ENCODE measurements around the gene NADSYN1.
"Not testable (repeated sequence)": the region's sequence is repeated elsewhere in the genome, so short reads cannot be mapped to it uniquely, and the experiment has no call there.

NADSYN1 gene

GRCh38 chr11:71491531-71491930 is 38.5 kb downstream of the NADSYN1 start:
- ATAC-seq, result no peak

- no peak for ATAC-seq
Measured at GRCh38 chr11:71491940-71492339, 38.9 kb downstream of the NADSYN1 start.

- ATAC-seq, result no peak
Measured at GRCh38 chr11:71495286-71496230, 42.6 kb downstream of the NADSYN1 start.

GRCh38 chr11:71496421-71496820 is 43.4 kb downstream of the NADSYN1 start:
- ATAC-seq, result no peak

- ATAC-seq, result no peak
Measured at GRCh38 chr11:71498091-71498490, 45.1 kb downstream of the NADSYN1 start.

GRCh38 chr11:71499125-71499524 is 46.1 kb downstream of the NADSYN1 start:
- no peak for ATAC-seq

GRCh38 chr11:71499546-71499945 is 46.5 kb downstream of the NADSYN1 start:
- no peak for ATAC-seq

- no peak for ATAC-seq
Measured at GRCh38 chr11:71500601-71501021, 47.6 kb downstream of the NADSYN1 start.

- ATAC-seq, result no peak
Measured at GRCh38 chr11:71501071-71501985, 48.3 kb downstream of the NADSYN1 start.

GRCh38 chr11:71502026-71502425 is 49.0 kb downstream of the NADSYN1 start:
- no peak for ATAC-seq

- ATAC-seq, result no peak
Measured at GRCh38 chr11:71502871-71503435, 50.0 kb downstream of the NADSYN1 start.

GRCh38 chr11:71504531-71504930 is 51.5 kb downstream of the NADSYN1 start:
- no peak for ATAC-seq

- ATAC-seq, result no peak
Measured at GRCh38 chr11:71505001-71505400, 52.0 kb downstream of the NADSYN1 start.

- no peak for ATAC-seq
Measured at GRCh38 chr11:71505781-71506180, 52.8 kb downstream of the NADSYN1 start.

GRCh38 chr11:71507102-71507501 is 54.1 kb downstream of the NADSYN1 start:
- ATAC-seq, result no peak

- ATAC-seq, result no peak
Measured at GRCh38 chr11:71518506-71519471, 65.8 kb downstream of the NADSYN1 start.

GRCh38 chr11:71519546-71519945 is 66.5 kb downstream of the NADSYN1 start:
- ATAC-seq, result no peak

- no peak for ATAC-seq
Measured at GRCh38 chr11:71525188-71525937, 72.4 kb downstream of the NADSYN1 start.

- ATAC-seq, result no peak
Measured at GRCh38 chr11:71525938-71526495, 73.0 kb downstream of the NADSYN1 start.

GRCh38 chr11:71526796-71527575 is 74.0 kb downstream of the NADSYN1 start, which contains the start of gene KRTAP5-7:
KRTAP5-7 (plus strand) TSS chr11:71527267; CDS start chr11:71527301, 34 bp downstream.
- not testable (repeated sequence) for ATAC-seq
